Astrocyte (in vitro differentiated cells and primary cell): Measurements from ENCODE around the gene IL1RL2. TPM values are rescaled to one million over a fixed set of nuclear protein-coding genes. Genes with fewer than 3 reads are reported as not detected.
A peak's percentile ranks its signal among the peaks of the same experiment; 100 is the strongest.

Source experiments
- DNase-seq: peaks from one replicate; pipeline ENCODE4 v3.0.0-alpha.2; 2010; ENCODE audit warnings: low read depth
- FAIRE-seq: peaks from 2 replicates; lab custom pipeline; 2011; peaks lifted over from hg19 to GRCh38; lab: Jason Lieb, UNC
- H2AFZ ChIP-seq: 2 replicates; pipeline ENCODE4 v1.6.0; 2012; ENCODE audit warnings: low read depth, low read length, inconsistent platforms
- H3K27ac ChIP-seq: 2 replicates; pipeline ENCODE4 v1.5.1; 2011; ENCODE audit warnings: low read depth, low read length, inconsistent platforms
- H3K27me3 ChIP-seq: 2 replicates; pipeline ENCODE4 v1.6.0; 2011; ENCODE audit warnings: low read length, inconsistent platforms; ENCODE audit not compliant: insufficient read depth
- H3K36me3 ChIP-seq: 2 replicates; pipeline ENCODE4 v1.5.1; 2011; ENCODE audit warnings: low read length, inconsistent platforms; ENCODE audit not compliant: insufficient read depth
- H3K4me1 ChIP-seq: 2 replicates; pipeline ENCODE4 v1.5.1; 2011; ENCODE audit warnings: low read length, inconsistent platforms; ENCODE audit not compliant: insufficient read depth
- H3K4me2 ChIP-seq: 2 replicates; pipeline ENCODE4 v1.6.0; 2012; ENCODE audit warnings: low read length, inconsistent platforms
- H3K4me3 ChIP-seq: 2 replicates; pipeline ENCODE4 v1.5.1; 2011; ENCODE audit warnings: low read depth, mild to moderate bottlenecking, low read length, inconsistent platforms; ENCODE audit not compliant: insufficient read depth
- H3K79me2 ChIP-seq: 2 replicates; pipeline ENCODE4 v1.6.0; 2012; ENCODE audit warnings: mild to moderate bottlenecking, low read length, inconsistent platforms; ENCODE audit not compliant: insufficient read depth
- H3K9ac ChIP-seq: 2 replicates; pipeline ENCODE4 v1.6.0; 2012; ENCODE audit warnings: mild to moderate bottlenecking, low read length, inconsistent platforms
- H3K9me3 ChIP-seq: 2 replicates; pipeline ENCODE4 v1.5.1; 2012; ENCODE audit warnings: low read depth, mild to moderate bottlenecking, low read length, inconsistent platforms; ENCODE audit not compliant: insufficient read depth
- H4K20me1 ChIP-seq: 2 replicates; pipeline ENCODE4 v1.6.0; 2012; ENCODE audit warnings: low read length, inconsistent platforms; ENCODE audit not compliant: insufficient read depth
- H3K27ac Mint-ChIP-seq: one replicate; pipeline ENCODE4 v1.8.0; 2021; ENCODE audit warnings: mild to moderate bottlenecking, mixed read lengths; ENCODE audit not compliant: unreplicated experiment
- H3K27me3 Mint-ChIP-seq: one replicate; pipeline ENCODE4 v1.8.0; 2021; ENCODE audit warnings: low read depth, mixed read lengths; ENCODE audit not compliant: unreplicated experiment
- H3K36me3 Mint-ChIP-seq: one replicate; pipeline ENCODE4 v1.8.0; 2021; ENCODE audit warnings: low read depth, mixed read lengths; ENCODE audit not compliant: unreplicated experiment
- H3K4me1 Mint-ChIP-seq: one replicate; pipeline ENCODE4 v1.8.0; 2021; ENCODE audit warnings: low read depth, mixed read lengths; ENCODE audit not compliant: unreplicated experiment
- H3K4me3 Mint-ChIP-seq: one replicate; pipeline ENCODE4 v1.8.0; 2021; ENCODE audit warnings: mild to moderate bottlenecking, moderate library complexity, mixed read lengths; ENCODE audit not compliant: unreplicated experiment
- H3K9me3 Mint-ChIP-seq: one replicate; pipeline ENCODE4 v1.8.0; 2021; ENCODE audit warnings: mild to moderate bottlenecking, mixed read lengths; ENCODE audit not compliant: unreplicated experiment
- EZH2 ChIP-seq: IDR thresholded peaks from 2 replicates; pipeline ENCODE4 v1.6.1; 2012; ENCODE audit warnings: mild to moderate bottlenecking, low read length, inconsistent platforms; ENCODE audit not compliant: insufficient read depth
- total RNA-seq: library from RNA; stranded (reverse); gene quantifications from 2 replicates; pipeline ENCODE4 v1.2.1, GENCODE V29; 2021
- TF ChIP-seq, protein P1 (sequence below): IDR thresholded peaks from 2 replicates; pipeline ENCODE4 v1.5.1; 2011; ENCODE audit warnings: low read depth, mild to moderate bottlenecking, inconsistent platforms, low read length, moderate library complexity; ENCODE audit not compliant: insufficient read depth

The IL1RL2 gene
- total RNA-seq, 1 donor from 2014 or later: 0.43 TPM

GRCh38 chr2:102145107-102145506, 41.7 kb upstream of the IL1RL2 start:
- Histone ChIP-seq H4K20me1 (peaks cover 4% of the 10 kb centered on the region), H3K4me3 (no peak overlapping the region), H2AFZ (no peak overlapping the region), H3K36me3 (no peaks in the 10 kb centered on the region), H3K27me3 (no peaks in the 10 kb centered on the region), H3K9ac (no peak overlapping the region), H3K9me3 (peaks cover 43% of the 10 kb centered on the region), H3K4me2 (no peak overlapping the region), H3K79me2 (peaks cover 43% of the 10 kb centered on the region), H3K27ac (no peak overlapping the region), H3K4me1 (peaks cover 10% of the 10 kb centered on the region)
- H3K4me3 Mint-ChIP-seq: no peak overlapping the region
- FAIRE-seq: no peak
- DNase-seq: no peak
- H3K4me1 Mint-ChIP-seq: peaks cover 16% of the 10 kb centered on the region
- H3K27me3 Mint-ChIP-seq: peaks cover 4% of the 10 kb centered on the region
- H3K36me3 Mint-ChIP-seq: peaks cover 29% of the 10 kb centered on the region
- no peak overlapping the region for H3K27ac Mint-ChIP-seq
- peaks cover 55% of the 10 kb centered on the region for H3K9me3 Mint-ChIP-seq
- no peak for TF ChIP-seq EZH2
- TF ChIP-seq, protein P1, sequence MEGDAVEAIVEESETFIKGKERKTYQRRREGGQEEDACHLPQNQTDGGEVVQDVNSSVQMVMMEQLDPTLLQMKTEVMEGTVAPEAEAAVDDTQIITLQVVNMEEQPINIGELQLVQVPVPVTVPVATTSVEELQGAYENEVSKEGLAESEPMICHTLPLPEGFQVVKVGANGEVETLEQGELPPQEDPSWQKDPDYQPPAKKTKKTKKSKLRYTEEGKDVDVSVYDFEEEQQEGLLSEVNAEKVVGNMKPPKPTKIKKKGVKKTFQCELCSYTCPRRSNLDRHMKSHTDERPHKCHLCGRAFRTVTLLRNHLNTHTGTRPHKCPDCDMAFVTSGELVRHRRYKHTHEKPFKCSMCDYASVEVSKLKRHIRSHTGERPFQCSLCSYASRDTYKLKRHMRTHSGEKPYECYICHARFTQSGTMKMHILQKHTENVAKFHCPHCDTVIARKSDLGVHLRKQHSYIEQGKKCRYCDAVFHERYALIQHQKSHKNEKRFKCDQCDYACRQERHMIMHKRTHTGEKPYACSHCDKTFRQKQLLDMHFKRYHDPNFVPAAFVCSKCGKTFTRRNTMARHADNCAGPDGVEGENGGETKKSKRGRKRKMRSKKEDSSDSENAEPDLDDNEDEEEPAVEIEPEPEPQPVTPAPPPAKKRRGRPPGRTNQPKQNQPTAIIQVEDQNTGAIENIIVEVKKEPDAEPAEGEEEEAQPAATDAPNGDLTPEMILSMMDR: no peak

DNA sequence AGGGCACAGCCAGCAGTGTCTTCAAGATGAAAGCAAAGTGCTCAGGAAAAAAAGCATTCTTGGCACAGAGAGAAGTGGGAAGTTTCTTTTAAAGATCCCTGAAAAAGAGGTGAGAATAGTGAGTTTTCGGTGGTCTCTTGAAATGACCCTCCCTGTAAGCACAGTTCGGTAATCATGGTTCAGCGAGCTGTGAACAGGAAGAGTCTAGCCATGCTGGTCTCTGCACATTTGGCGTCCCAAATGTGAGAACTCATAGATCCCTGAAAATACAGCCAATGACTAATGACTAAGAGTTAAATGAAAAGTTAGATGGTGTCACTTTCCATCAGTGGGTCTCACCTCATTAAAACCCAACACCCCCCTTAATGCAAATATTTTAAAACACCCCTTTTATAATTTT, 40.9 kb upstream of the IL1RL2 start:
- Mint-ChIP-seq H3K4me3 (no peak overlapping the region), H3K27me3 (no peaks in the 10 kb centered on the region), H3K27ac (no peak overlapping the region), H3K9me3 (peaks cover 55% of the 10 kb centered on the region), H3K36me3 (peaks cover 32% of the 10 kb centered on the region), H3K4me1 (peaks cover 13% of the 10 kb centered on the region)
- Histone ChIP-seq H3K27me3 (no peaks in the 10 kb centered on the region), H3K4me1 (peaks cover 10% of the 10 kb centered on the region), H2AFZ (no peak overlapping the region), H3K36me3 (no peaks in the 10 kb centered on the region), H3K27ac (no peak overlapping the region), H4K20me1 (peaks cover 4% of the 10 kb centered on the region), H3K9ac (no peak overlapping the region), H3K4me3 (no peak overlapping the region), H3K4me2 (no peak overlapping the region), H3K79me2 (peaks cover 44% of the 10 kb centered on the region), H3K9me3 (peaks cover 43% of the 10 kb centered on the region)
- no peak for TF ChIP-seq EZH2
- TF ChIP-seq, protein P1: no peak
- DNase-seq (no peak), FAIRE-seq (no peak)

DNA sequence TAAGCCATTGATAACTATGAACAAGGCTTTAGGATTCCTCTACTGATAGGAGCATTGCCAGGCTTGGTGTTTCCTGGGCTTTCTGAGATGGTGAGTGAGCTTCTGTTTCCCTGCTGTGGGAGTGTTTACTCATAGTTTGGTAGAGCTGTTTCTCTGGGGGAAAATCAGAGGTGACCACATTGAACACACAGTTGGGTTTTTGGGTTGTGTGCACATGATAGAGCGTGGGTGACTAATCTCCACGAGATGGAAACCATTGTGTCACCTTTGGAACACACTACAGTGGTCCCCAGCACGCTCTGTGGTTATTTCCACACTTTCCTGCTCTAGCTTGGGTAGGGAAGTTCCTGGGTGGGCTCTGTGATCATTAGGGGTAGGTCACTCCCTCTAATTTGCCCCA, 38.9 kb upstream of the IL1RL2 start:
- Histone ChIP-seq H2AFZ (no peak overlapping the region), H3K79me2 (peaks cover 49% of the 10 kb centered on the region), H3K9ac (no peak overlapping the region), H3K27ac (no peak overlapping the region), H3K9me3 (peaks cover 43% of the 10 kb centered on the region), H3K4me1 (peaks cover 8% of the 10 kb centered on the region), H3K4me3 (no peak overlapping the region), H3K36me3 (no peaks in the 10 kb centered on the region), H4K20me1 (peaks cover 11% of the 10 kb centered on the region), H3K27me3 (no peaks in the 10 kb centered on the region), H3K4me2 (no peak overlapping the region)
- peaks cover 7% of the 10 kb centered on the region for H3K4me1 Mint-ChIP-seq
- H3K27ac Mint-ChIP-seq: no peak overlapping the region
- TF ChIP-seq, protein P1: no peak
- TF ChIP-seq EZH2: no peak
- no peaks in the 10 kb centered on the region for H3K27me3 Mint-ChIP-seq
- FAIRE-seq: no peak
- H3K36me3 Mint-ChIP-seq: peaks cover 39% of the 10 kb centered on the region
- H3K4me3 Mint-ChIP-seq: no peak overlapping the region
- peak; percentile 78 for DNase-seq
- H3K9me3 Mint-ChIP-seq: peaks cover 59% of the 10 kb centered on the region
